Omental fat pad (tissue), 4 donors: ENCODE measurements around the gene NT5C1B. TPM values are rescaled to one million over a fixed set of nuclear protein-coding genes. Genes with fewer than 3 reads are reported as not detected.

Experiments
- ATAC-seq: fragments of 150-250 bp; one replicate; pipeline ENCODE4 v1.9.1; 2016; ENCODE audit warnings: mild to moderate bottlenecking, moderate library complexity; ENCODE audit not compliant: low FRiP score
- DNase-seq: peaks from one replicate; pipeline ENCODE4 v3.0.0-alpha.2; 2019; ENCODE audit warnings: low spot score
- CTCF ChIP-seq, 3 donors: fragments of 450-650 bp; IDR thresholded peaks; one replicate each; pipeline ENCODE4 v1.5.1; 2016 to 2017; ENCODE audit warnings: antibody characterized with exemption in 3 of 3, mild to moderate bottlenecking in 3 of 3, moderate library complexity in 2 of 3
- total RNA-seq, 4 donors: library from RNA; depleted of rRNA; stranded (reverse); fragments of >200 nt; gene quantifications; one replicate each; pipeline ENCODE4 v1.1.0, GENCODE V29; 2016

Gene NT5C1B
- total RNA-seq, 4 donors from 2014 or later: not detected

DNA sequence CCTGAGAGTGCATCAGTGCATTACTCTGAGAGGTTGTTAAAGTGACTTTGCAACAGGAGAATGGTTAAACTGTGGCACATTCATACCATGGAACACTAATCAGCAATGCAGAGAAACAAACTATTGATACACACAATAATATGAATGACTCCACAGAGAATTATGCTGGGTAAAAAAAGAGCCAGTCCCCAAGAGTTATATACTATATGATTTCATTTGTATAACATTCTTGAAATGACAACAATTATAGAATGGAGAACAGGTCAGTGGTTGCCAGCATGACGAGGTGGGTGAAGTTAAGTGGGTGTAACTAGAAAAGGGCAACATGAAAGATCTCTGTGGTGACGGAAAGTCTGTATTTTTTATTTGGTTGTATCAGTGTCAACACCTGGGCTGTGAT is 3.0 kb upstream of the NT5C1B start:
- no peak for TF ChIP-seq CTCF (IDR thresholded peaks at IDR 0.05)
- no peak for ATAC-seq

DNA sequence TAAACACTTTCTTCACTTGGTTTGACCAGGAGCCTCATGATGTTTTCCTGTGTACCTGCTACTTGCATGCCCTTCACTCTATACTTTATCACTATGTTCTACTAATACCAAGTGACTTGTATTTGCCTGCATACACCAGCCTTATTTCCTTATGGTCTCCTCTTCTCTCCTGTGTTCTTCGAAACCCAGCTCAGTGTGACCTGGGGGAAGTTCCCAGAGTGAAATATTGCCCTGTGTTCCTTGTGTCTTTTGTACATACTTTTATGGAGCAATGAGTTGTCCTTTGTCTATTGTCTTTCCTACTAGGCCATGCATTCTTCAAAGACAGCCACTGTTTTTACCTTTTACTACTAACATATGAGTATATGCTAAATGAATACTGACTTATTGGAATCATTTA is 567 bp downstream of the NT5C1B start:
- DNase-seq (no peak), ATAC-seq (no peak)
- no peak for TF ChIP-seq CTCF (IDR thresholded peaks at IDR 0.05)

More for the DNA sequence above, 3.0 kb upstream of the NT5C1B start:
- no peak for DNase-seq

GRCh38 chr2:18588049-18588448 is 1.3 kb downstream of the NT5C1B start:
- DNase-seq (no peak), ATAC-seq (no peak)
- TF ChIP-seq CTCF (IDR thresholded peaks at IDR 0.05): no peak

GRCh38 chr2:18585526-18585925 is 3.8 kb downstream of the NT5C1B start:
- no peak for TF ChIP-seq CTCF (IDR thresholded peaks at IDR 0.05)
- ATAC-seq: no peak
- no peak for DNase-seq

GRCh38 chr2:18584608-18584954 is 4.8 kb downstream of the NT5C1B start:
- no peak for TF ChIP-seq CTCF (IDR thresholded peaks at IDR 0.05)
- ATAC-seq (no peak), DNase-seq (no peak)

GRCh38 chr2:18583905-18584607 is 5.3 kb downstream of the NT5C1B start:
- no peak for DNase-seq
- no peak for TF ChIP-seq CTCF (IDR thresholded peaks at IDR 0.05)
- no peak for ATAC-seq

GRCh38 chr2:18580606-18581005 is 8.8 kb downstream of the NT5C1B start:
- ATAC-seq: no peak
- no peak for TF ChIP-seq CTCF (IDR thresholded peaks at IDR 0.05)
- no peak for DNase-seq
